ENCODE measurements around the gene EXOSC2. TPM values are rescaled to one million over a fixed set of nuclear protein-coding genes. Genes with fewer than 3 reads are reported as not detected.
A peak's percentile ranks its signal among the peaks of the same experiment; 100 is the strongest.

The EXOSC2 gene
- total and polyA plus RNA-seq, 8 donors = 6.4 to 36.9 (median 14.3) TPM

GRCh38 chr9:130694205-130694604 lies 625 bp downstream of the EXOSC2 start:
- intact Hi-C loops (cut with DNase I; ENCODE audit: low total_unique reads) = no loop called here
- no peak for TF ChIP-seq EP300 (IDR thresholded peaks at IDR 0.05)
- no peak for TF ChIP-seq CTCF (IDR thresholded peaks at IDR 0.05)
- TF ChIP-seq POLR2AphosphoS5 (IDR thresholded peaks at IDR 0.05) = no peak
- no peak for TF ChIP-seq POLR2A (IDR thresholded peaks at IDR 0.05)
- no peaks in the 10 kb centered on the region for H3K27me3 ChIP-seq
- peak overlapping the region in 3 of 5 donors; percentile 59 to 81 (median 76) for H3K27ac ChIP-seq
- peaks cover 28 to 40% (median 39%) of the 10 kb centered on the region in 4 donors for H3K36me3 ChIP-seq
- H3K4me1 ChIP-seq = peaks cover 11 to 58% (median 39%) of the 10 kb centered on the region in 4 donors
- 0 to 1% (median 1%) methylated on average over 8 of the region's 8 CpGs for WGBS, 5 donors
- no peaks in the 10 kb centered on the region for H3K9me3 ChIP-seq
- peak overlapping the region; percentile 69 to 93 (median 74) for H3K4me3 ChIP-seq
- no peak for DNase-seq

GRCh38 chr9:130696139-130696650 lies 2.6 kb downstream of the EXOSC2 start:
- no peak for DNase-seq
- no peak overlapping the region for H3K27ac ChIP-seq
- peaks cover 11 to 53% (median 31%) of the 10 kb centered on the region in 4 donors for H3K4me1 ChIP-seq
- peaks cover 28 to 60% (median 57%) of the 10 kb centered on the region in 4 donors for H3K36me3 ChIP-seq
- no peak overlapping the region for H3K4me3 ChIP-seq
- no peaks in the 10 kb centered on the region for H3K27me3 ChIP-seq
- no peaks in the 10 kb centered on the region for H3K9me3 ChIP-seq
- intact Hi-C loops (cut with DNase I; ENCODE audit: low total_unique reads) = no loop called here
- no peak for TF ChIP-seq POLR2AphosphoS5 (IDR thresholded peaks at IDR 0.05)
- TF ChIP-seq CTCF (IDR thresholded peaks at IDR 0.05) = no peak
- WGBS, 5 donors = 75 to 87% (median 80%) methylated on average over 4 of the region's 4 CpGs

- Histone ChIP-seq H3K36me3 (peaks cover 34 to 68% (median 65%) of the 10 kb centered on the region in 4 donors), H3K9me3 (no peaks in the 10 kb centered on the region), H3K4me3 (no peak overlapping the region), H3K27me3 (no peaks in the 10 kb centered on the region), H3K27ac (no peak overlapping the region), H3K4me1 (peaks cover 11 to 56% (median 34%) of the 10 kb centered on the region in 4 donors)
- intact Hi-C loops (cut with DNase I; ENCODE audit: low total_unique reads) = no loop called here
- 81 to 95% (median 92%) methylated on average over 8 of the region's 8 CpGs for WGBS, 5 donors
- TF ChIP-seq POLR2A (IDR thresholded peaks at IDR 0.05) (no peak), EP300 (IDR thresholded peaks at IDR 0.05) (no peak), POLR2AphosphoS5 (IDR thresholded peaks at IDR 0.05) (no peak), CTCF (IDR thresholded peaks at IDR 0.05) (no peak)
- no peak for DNase-seq
These were observed 3.4 kb downstream of the EXOSC2 start for GRCh38 chr9:130696996-130697395.

- Histone ChIP-seq H3K4me3 (no peak overlapping the region), H3K9me3 (no peaks in the 10 kb centered on the region), H3K4me1 (peaks cover 11 to 48% (median 31%) of the 10 kb centered on the region in 4 donors), H3K27me3 (no peaks in the 10 kb centered on the region), H3K36me3 (peaks cover 49 to 83% (median 80%) of the 10 kb centered on the region in 4 donors), H3K27ac (no peak overlapping the region)
- 29 to 47% (median 39%) methylated on average over 3 of the region's 3 CpGs for WGBS, 5 donors
- DNase-seq = no peak
- intact Hi-C loops (cut with DNase I; ENCODE audit: low total_unique reads) = no loop called here
- TF ChIP-seq CTCF (IDR thresholded peaks at IDR 0.05) = no peak
- TF ChIP-seq POLR2A (IDR thresholded peaks at IDR 0.05) = no peak
- TF ChIP-seq EP300 (IDR thresholded peaks at IDR 0.05) = no peak
- TF ChIP-seq POLR2AphosphoS5 (IDR thresholded peaks at IDR 0.05) = no peak
These were observed 4.9 kb downstream of the EXOSC2 start for GRCh38 chr9:130698514-130698913.
